ENCODE results near the gene MRTFA.

GRCh38 chr22:40403141-40403540 lies 233.4 kb downstream of the MRTFA start:
- TF ChIP-seq, protein P1, sequence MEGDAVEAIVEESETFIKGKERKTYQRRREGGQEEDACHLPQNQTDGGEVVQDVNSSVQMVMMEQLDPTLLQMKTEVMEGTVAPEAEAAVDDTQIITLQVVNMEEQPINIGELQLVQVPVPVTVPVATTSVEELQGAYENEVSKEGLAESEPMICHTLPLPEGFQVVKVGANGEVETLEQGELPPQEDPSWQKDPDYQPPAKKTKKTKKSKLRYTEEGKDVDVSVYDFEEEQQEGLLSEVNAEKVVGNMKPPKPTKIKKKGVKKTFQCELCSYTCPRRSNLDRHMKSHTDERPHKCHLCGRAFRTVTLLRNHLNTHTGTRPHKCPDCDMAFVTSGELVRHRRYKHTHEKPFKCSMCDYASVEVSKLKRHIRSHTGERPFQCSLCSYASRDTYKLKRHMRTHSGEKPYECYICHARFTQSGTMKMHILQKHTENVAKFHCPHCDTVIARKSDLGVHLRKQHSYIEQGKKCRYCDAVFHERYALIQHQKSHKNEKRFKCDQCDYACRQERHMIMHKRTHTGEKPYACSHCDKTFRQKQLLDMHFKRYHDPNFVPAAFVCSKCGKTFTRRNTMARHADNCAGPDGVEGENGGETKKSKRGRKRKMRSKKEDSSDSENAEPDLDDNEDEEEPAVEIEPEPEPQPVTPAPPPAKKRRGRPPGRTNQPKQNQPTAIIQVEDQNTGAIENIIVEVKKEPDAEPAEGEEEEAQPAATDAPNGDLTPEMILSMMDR (IDR thresholded peaks at IDR 0.05), result no peak
- TF ChIP-seq POLR2AphosphoS5 (IDR thresholded peaks at IDR 0.05), result no peak
